HG02970 (cell line): ENCODE data around the gene RNF128.

Source experiments
- ATAC-seq: cut with Tn5 transposase; IDR thresholded peaks from one replicate; pipeline ENCODE4 v1.9.1; 2021; ENCODE audit warnings: mild to moderate bottlenecking, moderate library complexity, moderate number of reproducible peaks; ENCODE audit not compliant: unreplicated experiment, low FRiP score

The RNF128 gene

DNA sequence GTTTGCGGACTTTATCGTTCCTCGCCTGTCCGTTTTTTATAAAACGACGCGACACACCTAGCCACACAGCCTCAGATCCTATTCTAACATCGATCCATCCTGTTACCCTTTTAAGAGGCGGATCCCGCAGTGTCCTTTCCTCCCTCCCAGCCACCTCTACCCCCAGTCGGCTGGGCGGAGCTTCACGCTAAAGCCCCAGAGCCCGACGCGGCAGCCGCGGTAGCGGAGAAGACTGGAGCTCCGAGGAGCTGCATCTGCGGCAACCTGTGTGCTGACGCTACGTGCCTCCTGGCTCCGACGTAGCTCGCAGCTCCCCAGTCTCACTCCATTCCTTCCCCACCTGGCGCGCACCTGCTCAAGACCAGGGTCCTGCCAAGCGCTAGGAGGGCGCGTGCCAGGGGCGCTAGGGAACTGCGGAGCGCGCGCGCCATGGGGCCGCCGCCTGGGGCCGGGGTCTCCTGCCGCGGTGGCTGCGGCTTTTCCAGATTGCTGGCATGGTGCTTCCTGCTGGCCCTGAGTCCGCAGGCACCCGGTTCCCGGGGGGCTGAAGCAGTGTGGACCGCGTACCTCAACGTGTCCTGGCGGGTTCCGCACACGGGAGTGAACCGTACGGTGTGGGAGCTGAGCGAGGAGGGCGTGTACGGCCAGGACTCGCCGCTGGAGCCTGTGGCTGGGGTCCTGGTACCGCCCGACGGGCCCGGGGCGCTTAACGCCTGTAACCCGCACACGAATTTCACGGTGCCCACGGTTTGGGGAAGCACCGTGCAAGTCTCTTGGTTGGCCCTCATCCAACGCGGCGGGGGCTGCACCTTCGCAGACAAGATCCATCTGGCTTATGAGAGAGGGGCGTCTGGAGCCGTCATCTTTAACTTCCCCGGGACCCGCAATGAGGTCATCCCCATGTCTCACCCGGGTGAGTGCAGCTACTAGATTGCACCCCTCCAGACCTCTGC is at the start of gene RNF128:
TSS of gene RNF128 (plus strand) at position 217 of the 953 bp plus-strand sequence. CDS start at position 430, 213 bp downstream.
- ATAC-seq: no peak

GRCh38 chrX:106680716-106681115 is 45.8 kb upstream of the RNF128 start:
- no peak for ATAC-seq

DNA sequence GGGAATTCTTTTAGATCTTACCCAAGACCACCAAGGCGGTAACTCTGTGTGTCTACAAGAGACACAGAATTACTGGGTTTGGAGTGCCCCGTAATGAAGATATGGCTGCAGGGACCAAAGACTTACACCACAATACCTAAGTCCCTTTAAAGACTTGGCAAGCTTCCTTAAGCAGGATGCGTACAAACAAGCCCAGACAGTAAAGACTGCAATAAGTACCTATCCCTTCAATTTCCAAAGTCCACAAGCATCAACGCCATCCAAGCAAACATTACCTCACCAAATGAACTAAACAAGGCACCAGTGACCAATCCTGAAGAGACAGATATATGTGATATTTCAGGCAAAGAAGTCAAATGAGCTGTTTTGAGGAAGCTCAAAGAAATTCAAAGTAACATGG is 42.3 kb upstream of the RNF128 start:
- no peak for ATAC-seq

DNA sequence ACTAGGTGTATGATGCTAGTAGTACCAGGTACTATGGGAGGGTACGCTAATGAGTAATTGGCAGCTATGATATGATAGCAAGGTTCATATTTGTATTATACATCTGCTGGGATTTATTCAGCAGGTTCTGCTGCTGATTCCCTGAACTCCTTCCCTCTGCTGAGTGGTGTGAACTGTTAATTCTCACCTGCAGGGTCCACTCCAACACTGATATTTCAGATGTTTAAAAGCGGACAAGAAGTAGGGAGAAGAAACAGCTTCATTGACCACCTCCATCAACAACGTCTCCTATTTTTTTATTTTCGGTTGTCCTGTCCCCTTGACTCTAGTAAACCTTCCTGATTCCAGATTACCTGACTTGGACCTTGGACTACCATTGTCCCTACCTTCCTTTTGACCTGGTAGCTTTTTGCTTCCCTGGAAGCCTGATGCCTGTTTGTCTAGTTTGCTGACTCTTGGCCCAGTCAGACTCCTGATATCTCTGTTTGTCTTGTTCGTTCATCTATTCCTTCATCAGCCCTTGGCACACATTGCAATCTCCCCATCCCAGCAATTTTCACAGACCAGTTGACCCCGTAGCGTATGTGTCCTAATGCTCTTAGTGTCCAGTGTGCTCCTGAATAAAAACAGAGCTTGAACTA is 34.0 kb upstream of the RNF128 start:
- ATAC-seq: no peak

DNA sequence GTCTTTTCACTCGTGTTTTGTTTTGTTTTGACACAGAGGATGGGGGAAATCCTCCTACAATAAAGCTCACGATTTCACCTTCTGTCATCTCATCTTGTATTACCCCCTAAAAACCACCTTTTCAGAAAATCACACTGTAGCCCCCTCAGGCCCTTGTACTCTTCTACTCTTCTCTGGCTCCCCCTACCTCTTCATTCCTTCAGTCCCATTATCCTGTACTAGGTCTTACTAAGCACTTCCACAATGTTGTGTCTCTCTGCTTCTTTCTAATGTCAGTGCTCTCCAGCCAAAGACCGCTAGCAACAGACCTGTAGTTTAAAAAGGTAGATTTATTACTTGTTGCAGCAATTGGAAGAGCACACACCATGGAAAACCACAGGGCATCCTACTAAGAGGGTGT is 30.0 kb upstream of the RNF128 start:
- ATAC-seq: no peak

DNA sequence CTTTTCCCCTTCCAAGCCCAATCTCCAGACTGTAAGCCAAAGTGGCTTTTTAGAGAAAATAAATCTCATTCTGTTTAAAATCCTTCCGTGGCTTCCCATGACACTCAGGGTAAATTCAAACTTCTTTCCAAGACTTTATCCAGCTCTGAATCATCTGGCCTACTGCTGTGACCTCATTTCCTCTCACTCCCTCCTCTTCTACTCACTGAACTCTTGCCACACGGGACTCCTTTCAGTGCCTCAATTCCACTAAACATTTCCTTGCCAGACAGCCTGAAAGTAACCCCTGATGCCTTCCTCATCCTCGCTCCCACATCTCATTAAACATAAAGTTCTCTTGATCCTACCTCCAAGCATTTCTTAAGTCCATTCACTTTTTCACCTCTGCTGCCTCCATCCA is 27.8 kb upstream of the RNF128 start:
- no peak for ATAC-seq

GRCh38 chrX:106702636-106703035 is 23.9 kb upstream of the RNF128 start:
- ATAC-seq: no peak

- no peak for ATAC-seq
Observed at GRCh38 chrX:106706466-106706865, 20.0 kb upstream of the RNF128 start.

DNA sequence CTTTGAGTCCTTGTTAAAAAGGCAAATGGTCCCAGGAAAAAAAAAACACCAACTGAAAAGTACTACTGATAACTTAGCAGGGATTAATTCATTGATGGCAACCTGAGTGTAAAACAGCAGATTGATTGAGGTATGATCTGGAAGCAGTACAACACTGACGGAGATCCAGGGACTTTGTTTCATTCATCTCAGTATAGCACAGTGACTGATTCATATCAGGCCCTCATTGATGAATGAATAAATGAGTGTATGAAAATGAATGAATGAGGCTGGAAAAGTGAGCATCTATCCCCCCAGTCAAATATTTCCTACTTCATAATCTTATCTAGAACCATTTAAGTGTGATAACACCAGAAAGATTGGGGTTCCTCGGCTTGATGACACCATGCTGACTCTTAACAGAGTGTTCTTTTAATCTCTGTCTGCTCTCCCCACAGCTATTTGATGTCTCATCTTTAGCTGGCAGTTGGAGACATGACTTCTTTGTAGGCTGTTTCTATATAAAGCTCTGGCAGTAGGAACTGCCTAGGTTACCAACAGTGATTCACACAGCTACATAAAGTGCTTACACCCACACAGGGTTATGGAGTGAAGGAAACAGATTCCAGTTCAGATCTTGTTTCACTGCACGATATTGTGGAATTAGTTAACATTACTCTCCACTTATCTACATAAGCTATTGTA is 18.6 kb upstream of the RNF128 start:
- no peak for ATAC-seq

- ATAC-seq: no peak
Observed at GRCh38 chrX:106710771-106711170, 15.7 kb upstream of the RNF128 start.

GRCh38 chrX:106711375-106711774 is 15.1 kb upstream of the RNF128 start:
- no peak for ATAC-seq

DNA sequence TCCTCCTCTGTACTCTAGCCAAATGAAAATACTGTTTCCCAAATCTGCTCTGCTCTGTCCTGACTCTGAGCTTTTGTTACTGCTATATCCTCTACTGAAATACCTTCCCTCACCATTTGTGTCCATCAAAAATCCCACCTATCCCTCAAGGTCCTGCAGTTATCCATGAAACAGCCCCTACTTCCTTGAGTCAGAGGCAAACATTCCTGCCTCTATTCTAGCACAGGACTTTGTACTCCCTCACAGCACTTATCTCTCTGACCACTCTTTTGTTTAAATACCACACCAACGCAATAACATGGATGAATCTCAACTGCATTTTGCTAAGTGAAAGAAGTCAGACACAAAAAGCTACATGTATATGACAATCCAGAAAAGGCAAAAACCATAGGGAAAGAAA is 10.5 kb upstream of the RNF128 start:
- ATAC-seq: no peak

DNA sequence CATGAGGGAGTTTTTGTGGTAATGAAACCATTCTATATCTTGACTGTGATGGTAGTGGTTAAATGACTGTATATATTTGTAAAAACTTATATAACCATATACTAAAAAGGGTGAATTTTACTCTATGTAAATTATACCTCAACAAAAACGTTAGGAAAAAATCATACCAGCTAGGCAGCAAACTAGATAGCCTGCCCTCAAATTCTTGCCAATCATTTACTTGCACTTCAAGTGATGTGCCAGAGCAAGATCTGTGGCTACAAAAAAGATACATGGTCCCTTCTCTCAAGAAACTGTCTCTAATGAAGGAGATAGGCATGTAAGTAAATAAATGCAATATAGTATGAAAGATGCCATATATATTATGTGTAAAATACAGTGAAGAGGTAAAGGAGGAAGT is 10.0 kb upstream of the RNF128 start:
- no peak for ATAC-seq

- no peak for ATAC-seq
Observed at GRCh38 chrX:106718709-106719108, 7.8 kb upstream of the RNF128 start.

DNA sequence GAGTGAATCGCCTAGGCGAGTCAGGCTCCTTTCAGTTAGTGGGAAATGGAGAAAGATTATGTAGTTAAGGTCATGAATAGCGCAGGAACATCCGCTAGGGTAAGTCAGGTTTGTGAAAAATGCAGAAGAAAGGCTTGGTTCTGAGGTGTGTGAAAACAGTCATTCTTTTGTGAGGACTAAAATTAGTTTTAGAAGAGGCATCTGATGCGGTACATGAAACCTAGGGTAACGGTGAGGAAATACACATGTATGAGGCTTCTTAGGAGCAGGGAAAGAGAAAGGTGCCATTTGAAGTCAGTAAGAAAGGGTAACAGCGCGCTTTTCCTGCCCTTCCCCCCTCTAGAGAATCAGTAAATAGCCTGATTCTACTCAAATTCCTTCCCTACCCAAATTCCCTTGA is 570 bp upstream of the RNF128 start:
- ATAC-seq: no peak

- ATAC-seq: no peak
Observed at GRCh38 chrX:106728337-106728736, 1.8 kb downstream of the RNF128 start.

DNA sequence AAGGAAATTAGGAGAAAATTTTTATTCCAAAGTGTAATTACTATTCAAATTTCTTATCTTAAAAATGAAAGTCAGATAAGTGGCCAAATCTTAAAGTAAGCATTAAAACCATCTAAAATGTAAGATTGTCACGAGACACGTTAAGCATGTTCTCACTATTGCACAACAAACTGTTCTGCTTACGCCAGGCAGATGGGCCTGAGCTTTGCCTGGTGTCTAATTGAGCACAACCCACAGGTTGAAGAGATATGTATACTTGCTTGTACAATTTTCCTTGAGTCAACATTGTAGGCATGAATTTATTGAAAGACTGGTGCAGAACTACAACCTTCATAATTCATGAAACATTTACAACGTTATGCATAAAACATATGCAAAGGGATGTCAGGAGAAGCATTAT is 3.9 kb downstream of the RNF128 start:
- ATAC-seq: no peak

GRCh38 chrX:106731590-106731989 is 5.1 kb downstream of the RNF128 start:
- no peak for ATAC-seq

DNA sequence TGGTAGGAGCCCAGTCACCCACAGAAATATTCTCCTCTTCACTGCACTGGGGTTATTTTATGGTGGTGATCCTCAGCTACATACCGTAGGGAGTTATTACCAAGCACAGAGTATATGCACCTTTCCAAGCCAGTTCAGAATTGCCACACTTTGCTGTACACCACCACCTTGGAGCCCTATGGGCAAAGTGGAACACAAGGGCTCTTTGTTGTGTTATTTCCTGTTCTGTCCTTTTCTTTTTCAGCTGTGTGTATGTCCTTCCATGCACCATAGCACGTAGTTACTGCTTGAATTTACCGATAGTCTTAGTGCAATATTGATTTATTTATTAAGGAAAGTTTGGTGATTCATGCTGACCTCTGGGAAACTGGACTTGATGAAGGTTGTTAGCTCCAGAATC is 8.3 kb downstream of the RNF128 start:
- no peak for ATAC-seq

DNA sequence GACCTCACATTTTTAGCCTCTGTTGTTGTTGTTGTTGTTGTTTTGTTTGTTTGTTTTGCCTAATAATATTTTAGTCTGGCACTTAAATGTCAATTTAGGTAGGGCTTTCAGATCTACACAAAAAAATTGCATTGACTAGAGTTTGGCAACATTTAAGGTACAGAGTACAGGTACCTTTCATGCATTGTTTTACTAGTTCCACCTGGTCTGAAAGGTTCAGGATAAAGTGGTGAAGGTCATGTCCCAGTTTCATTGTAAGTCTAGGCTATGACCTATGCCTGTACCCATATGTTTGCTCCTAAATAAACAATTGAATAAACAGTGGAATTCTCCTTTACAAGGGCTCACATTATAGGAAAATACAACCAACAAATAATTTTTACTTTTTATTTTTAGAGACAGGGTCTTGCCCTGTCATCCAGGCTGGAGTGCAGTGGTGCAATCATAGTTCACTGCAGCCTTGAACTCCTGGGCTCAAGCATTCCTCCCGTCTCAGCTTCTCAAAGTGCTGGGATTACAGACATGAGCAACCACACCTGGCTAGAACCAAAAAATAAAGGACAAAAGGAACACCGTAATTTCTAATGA is 13.8 kb downstream of the RNF128 start:
- ATAC-seq: no peak

GRCh38 chrX:106742193-106742592 is 15.7 kb downstream of the RNF128 start:
- no peak for ATAC-seq
